HG02885 (cell line): ENCODE results near the gene VAMP2.

Experiments used
- ATAC-seq: cut with Tn5 transposase; IDR thresholded peaks from one replicate; pipeline ENCODE4 v1.9.1; 2021; ENCODE audit warnings: mild to moderate bottlenecking; ENCODE audit not compliant: unreplicated experiment, poor library complexity

The VAMP2 gene

GRCh38 chr17:8156246-8156992, 6.3 kb downstream of the VAMP2 start:
- ATAC-seq: peak; percentile 82

DNA sequence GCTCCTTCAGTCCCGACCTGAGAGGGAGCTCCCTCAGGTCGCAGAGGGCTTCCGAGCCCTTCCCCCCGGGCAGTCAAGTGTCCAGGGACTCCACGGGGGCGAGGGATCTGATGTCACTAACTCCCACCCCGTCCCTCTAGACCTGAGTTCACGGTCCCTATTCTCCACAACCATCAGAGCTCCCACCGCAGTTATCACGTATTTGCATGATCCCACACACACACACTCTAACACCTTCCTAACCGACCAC, 6.8 kb downstream of the VAMP2 start:
- ATAC-seq: no peak

DNA sequence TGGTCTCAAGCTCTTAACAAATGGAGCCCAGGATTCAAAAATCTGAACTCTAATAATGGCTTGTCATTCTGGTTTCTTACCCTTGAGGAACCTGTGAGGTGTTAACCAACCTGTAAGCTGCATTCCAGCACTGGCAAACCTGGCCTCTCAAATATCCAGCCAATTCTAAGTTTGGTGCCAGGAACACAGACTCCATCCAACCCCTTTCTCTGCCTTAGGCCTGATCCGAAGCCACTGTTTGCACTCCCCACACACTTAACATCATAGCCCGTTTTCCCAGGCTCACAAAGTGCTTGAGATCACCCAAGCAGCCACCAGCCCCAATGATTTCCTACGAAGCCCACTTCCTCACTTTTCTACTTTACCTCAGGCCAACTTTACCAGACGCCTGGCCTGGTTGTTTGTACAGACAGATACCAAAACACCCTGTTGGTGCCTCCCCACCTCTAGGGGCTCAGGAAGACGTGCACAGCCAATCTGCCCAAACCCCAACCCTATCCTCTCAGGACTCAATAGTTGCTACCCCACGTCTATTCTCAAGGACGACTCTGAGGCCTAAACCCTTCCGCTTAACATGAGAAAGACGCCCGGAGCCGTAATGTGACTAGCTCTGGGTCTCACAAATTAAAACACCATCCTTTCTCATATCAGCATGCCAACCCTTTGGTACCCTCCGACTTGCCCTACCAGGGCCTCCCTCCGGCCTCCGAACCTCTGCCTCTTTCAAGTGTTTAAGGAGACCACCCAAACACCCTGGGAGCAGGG, 7.3 kb downstream of the VAMP2 start:
- ATAC-seq: no peak

DNA sequence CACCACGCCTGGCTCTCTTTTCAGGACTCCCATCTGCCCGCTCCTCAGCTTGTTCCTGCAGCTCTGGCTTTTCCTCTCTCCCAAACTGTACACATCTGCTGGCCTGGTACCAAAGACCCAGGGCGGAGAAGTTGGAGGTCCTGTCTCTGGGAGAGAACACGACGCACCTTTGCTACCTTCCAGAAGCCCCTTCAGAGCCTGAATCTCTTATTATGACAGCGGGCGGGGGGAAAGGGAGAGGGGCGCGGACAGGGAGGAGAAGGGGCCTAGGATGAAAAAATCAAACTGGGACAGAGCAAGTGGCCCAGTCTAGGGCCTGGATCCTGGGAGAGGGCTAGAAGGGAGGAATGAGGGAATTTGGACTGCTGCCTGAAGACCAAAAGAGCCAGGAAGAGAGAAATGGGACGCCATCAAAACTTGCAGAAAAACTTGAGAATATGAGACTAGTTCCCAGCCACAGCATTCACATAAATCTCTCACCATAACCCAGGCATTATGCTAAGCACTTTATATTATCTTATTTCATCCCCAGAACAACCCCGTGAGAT, 8.1 kb downstream of the VAMP2 start:
- no peak for ATAC-seq

DNA sequence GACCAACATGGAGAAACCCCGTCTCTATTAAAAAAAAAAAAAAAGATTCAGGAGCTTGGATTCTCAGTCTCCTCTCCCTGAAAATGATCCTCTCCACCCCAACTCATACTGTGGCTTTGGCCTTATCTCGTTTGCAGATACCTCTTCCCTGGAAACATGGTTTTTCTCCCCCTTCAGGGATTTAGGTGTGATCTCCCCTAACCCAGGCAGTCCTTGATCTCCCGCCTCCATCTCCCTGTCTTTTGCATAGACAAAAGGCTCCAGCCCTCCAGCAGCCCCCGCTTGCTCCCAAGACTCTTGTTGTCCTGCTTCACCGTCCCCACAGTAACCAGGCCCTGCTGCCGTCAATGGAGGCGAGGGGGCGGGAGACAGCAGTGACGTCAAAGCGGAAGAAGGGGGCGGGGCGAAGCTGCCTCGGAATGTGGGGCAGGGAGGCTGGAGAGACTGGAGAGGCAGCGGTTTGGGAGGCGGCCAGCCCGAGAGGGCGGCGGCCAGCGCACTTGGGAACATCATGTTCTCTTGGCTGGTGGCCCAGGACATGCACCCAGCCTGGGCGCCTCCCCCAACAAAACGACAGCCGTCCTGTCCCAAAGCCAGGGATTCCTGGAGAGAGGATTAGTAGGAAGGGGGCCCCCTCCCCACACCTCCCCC, 8.7 kb downstream of the VAMP2 start:
- ATAC-seq: no peak

DNA sequence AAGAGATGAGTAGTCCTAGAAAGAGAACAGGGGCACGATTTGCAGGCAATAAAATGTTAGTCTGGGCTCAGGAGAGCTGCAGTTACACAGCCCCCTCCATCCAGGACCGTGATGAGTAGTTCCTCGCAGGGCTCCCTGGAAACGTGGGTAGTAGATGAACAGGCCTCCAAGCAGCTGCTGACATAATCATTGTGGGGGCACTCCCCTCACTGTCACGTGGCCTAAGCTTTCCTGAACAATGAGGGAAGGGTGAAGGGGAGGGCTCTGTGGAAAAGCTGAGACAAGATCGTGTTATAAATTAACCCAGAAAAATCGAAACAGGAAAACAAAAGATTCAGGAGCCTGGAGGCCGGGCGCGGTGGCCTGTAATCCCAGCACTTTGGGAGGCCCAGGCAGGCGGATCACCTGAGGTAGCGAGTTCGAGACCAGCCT, 9.2 kb downstream of the VAMP2 start:
- no peak for ATAC-seq

DNA sequence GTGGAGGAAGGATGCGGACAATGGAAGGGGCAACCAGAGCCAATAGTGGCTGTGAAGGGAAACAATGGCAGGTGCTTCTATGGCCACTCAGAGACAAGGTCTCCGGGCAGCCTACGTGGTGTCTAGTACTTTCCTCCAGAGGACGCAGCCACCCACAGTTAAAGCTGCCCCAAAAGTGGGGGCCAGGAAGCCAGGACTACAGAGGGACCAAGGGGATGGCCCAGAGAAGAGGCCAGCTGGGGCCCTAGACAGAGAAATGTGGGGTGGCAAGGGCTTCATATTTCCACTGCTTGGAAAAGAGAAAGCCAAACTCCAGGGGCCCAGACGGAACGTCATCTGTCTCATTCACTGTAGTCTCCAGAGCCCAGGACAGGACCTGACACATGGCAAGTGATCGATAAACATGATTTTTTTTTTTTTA, 9.7 kb downstream of the VAMP2 start:
- no peak for ATAC-seq

GRCh38 chr17:8152112-8152775, 10.5 kb downstream of the VAMP2 start, which contains the start of gene PER1:
TSS of gene PER1 (minus strand) at chr17:8152404. CDS start at chr17:8150706, 1,698 bp downstream.
- ATAC-seq: peak; percentile 35

GRCh38 chr17:8151641-8152111, 11.1 kb downstream of the VAMP2 start:
- no peak for ATAC-seq

DNA sequence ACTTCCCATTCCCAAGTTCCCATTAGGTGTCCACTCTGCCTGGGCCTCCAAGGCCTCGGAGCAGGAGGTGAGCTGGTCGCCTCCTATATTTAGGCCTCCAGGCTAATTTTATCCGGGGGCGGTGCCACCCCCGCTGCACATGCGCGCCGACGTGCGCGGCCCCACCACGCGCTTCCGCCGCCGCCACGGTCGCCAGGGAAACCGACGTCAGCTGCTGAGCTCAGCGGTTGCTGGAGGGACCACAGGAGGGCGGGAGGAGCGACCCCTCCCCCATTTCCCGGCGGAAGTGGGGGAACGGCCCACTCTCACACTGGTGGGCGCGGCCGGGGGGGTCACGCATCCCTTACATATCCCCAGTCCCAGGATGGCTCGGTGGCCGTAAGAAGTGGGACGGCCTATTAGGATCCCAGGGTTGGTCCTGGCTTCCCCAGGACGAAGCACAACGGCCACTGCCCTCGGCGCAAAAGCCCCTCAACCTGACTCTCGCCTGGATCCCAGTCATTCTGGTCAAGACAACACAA, 11.6 kb downstream of the VAMP2 start:
- ATAC-seq: peak; percentile 65

GRCh38 chr17:8150194-8151119, 12.3 kb downstream of the VAMP2 start:
- no peak for ATAC-seq

- no peak for ATAC-seq
These were observed 13.1 kb downstream of the VAMP2 start for GRCh38 chr17:8149419-8150193.

GRCh38 chr17:8148560-8148959, 14.2 kb downstream of the VAMP2 start:
- ATAC-seq: no peak

- no peak for ATAC-seq
These were observed 14.8 kb downstream of the VAMP2 start for GRCh38 chr17:8147805-8148404.

DNA sequence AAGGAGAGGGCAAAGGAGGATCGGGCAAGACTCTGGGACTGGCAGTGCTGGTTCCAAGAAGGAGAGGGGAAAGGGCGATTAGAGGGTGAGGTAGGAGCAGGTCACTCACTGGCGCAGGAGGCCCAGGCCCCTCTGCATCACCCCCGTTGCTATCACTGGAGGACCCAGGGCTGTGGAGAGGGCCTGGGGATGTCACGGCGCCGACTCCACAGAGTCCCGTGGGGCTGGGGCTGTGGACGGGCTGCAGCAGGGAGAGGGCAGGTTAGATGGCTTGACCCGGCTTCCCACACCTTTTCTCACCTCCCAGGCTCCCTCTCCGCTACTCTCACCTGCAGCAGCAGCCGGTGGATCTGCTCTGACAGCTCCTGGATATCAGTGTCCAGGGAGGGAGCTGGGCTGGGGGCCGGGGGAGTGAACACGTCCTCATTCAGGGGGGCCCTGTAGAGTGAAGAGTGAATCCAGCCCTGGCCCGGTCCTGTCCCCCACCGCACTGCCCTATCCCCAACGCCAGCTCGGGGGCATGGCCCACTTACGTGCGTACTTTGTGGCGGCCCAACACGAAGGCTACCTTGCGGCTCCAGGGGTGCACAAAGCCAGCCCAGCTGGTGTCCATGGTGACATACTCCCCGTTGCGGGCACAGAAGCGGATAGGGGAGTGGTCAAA, 15.5 kb downstream of the VAMP2 start:
- no peak for ATAC-seq

GRCh38 chr17:8146381-8147140, 16.2 kb downstream of the VAMP2 start:
- no peak for ATAC-seq

- no peak for ATAC-seq
These were observed 16.9 kb downstream of the VAMP2 start for GRCh38 chr17:8145811-8146210.
